Stimulated activated CD8-positive, alpha-beta memory T cell treated with anti-CD3 and anti-CD28 coated beads, Interleukin-15, amount 100 ng/mL, for 24 hours (primary cell): ENCODE data around the gene APCDD1.

Experiments used
- DNase-seq: peaks from one replicate; pipeline ENCODE4 v3.0.0-alpha.2; 2020; ENCODE audit warnings: low read depth

Gene APCDD1

DNA sequence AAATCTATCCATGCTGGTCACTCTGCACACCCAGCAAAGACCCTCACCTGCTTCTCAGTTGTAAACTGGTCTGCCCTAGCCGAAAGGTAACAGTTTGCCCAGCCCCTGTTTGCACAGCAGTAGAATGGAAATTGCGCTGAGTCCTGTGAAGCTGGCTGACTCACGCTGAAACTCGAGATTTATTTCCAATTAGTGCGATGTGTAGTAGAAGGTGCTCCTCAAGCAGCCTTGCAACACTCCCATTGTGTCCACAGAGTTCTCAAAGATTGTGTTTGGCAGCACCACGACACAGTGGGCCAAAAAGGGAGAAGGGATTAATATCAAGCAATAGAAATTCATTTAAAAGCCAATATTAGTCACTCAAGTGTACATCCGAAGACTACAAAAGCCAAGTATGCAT lies 21.7 kb upstream of the APCDD1 start:
- DNase-seq = no peak

DNA sequence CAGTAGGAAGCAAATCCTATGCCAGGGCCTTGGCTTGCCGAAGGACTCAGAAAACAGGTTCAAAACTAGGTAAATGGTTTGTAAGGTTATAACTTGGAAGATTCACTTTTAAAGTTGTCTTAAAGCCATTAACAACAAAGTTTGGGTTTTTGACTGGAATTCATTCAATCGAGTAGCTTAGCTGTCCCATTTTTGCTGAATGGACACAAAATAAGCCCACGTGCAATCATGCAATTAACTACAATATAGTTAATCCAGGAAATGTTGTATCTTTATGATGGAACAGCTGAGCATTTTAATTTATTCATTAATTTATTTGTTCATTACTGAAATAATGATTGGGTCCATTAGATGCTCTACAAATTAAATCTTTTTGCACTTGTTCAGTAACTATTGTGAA lies 18.3 kb upstream of the APCDD1 start:
- no peak for DNase-seq

DNA sequence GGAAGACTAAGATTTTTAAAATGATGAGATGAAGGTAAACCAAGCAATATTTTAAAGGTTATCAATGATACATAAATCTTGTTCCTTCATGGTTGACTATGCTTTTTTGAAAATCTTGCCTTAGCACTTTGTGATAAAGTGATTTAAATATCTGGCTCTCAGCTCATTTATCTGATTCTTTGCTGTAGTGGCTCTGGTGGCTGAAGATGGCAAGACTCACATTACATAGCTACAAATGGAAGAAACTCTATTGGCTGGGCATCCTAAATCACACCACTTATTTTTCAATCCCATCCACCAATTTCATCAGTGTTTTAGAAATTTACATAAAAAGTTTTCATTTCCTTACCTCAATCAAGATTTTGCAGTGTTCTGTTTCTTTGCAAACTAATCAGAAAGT lies 16.6 kb upstream of the APCDD1 start:
- DNase-seq = no peak

- DNase-seq = no peak
Measured at GRCh38 chr18:10439898-10440297, 14.5 kb upstream of the APCDD1 start.

GRCh38 chr18:10440884-10441283 lies 13.6 kb upstream of the APCDD1 start:
- DNase-seq = no peak

DNA sequence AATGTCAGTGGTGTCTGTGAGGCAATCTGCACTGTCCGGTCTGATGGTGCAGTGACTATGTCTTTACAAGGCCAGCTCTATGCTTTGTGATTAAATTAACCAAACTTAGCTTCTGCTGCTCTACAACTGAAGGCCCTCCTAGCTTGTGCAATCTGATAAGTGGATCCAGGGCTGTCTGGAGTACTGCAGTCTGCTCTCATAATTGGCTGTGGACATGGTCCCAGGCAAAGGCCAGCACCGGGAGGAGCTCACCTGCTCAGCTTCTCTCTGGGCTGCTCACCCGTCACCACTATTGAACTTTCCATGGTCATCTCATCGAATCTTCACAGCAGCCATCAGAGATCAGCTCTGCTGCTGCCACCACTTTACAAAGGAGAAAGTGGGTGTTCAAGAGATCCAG lies 13.0 kb upstream of the APCDD1 start:
- DNase-seq = no peak

DNA sequence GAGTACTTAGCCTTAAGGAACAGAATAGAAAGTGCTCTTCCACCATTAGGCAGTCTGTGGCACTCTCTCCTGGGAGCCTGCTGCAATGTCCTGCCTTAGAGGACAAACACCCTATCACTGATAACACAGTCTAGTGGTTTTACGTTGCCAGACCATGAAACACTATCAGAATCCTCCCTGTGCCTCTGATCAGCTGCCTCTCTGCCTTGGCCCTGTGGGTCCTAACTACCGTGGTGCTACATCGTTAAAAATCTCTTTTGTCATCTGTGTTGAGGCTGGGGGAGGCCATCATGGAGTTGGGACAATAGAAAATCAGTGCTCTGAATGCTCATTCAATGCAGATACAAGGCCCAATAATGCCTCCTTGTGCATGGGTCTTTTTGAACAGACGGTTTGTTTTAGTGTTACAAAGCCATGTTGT lies 11.9 kb upstream of the APCDD1 start:
- no peak for DNase-seq

DNA sequence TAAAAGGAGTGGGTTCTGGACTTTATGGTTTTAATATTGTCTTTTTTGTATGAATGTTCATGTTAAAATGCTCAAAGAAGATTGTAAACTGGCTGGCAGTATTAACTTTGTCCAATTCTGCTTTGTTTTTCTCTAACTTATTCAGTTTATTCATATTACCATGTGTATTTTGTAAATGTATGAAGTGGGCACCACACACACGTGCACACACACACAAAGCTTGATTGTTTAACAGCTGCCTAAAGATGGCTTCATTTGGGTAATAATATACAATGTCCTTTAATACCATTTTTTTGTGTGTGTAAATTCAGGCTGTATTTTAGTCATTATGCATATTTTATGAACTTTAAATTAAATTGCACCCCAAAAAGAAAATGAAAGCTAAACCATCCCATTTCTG lies 11.4 kb upstream of the APCDD1 start:
- DNase-seq = no peak

DNA sequence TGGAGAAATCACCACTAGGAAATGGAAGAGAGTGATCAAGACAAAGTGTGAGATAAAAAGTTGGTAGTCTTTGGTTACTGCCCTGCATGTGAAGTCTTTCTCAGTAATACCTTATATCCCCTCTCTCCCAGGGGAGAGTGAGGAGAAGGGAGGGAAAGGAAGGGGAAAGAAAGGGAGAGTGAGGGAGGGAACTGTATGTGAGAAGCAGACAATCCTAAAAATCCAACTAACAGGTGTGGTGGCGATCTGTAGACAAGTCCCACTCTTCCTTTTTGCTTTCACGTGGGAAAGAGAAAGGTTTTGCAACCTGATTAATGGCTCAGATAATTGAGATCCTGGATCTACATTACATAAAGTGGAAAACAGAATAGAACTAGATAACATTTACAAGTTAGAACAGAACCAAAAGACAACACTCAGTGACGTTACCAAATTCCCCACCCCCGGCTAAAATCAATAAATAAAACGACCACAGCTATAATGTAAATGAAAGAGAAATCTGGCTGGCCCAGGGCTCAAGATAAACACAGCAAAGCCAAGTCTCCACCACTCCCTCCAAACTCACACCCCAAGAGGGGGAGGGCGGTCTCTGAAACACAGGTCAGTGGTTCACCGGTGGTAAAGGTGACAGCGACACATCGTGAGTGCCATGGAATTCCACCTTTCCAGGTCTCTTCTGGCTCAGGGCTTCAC lies 10.0 kb upstream of the APCDD1 start:
- no peak for DNase-seq

DNA sequence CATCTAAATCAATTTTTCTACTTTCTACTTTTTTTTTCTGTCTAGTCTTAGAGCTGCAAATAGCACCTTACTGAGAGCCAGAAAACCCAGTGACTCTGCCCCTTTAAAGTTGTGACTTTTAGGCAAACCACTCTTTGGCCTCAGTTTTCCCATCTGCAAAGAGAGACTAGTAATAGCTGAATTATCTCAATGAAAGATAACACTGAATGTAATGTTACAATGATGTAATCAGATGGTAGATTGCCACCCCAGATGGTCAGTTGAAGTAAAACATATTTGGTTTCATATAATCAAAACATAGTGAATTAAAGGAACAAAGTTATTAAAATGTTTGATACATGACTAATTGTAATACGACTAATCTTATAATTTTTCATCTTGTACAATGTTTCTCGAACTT lies 5.0 kb upstream of the APCDD1 start:
- no peak for DNase-seq

DNA sequence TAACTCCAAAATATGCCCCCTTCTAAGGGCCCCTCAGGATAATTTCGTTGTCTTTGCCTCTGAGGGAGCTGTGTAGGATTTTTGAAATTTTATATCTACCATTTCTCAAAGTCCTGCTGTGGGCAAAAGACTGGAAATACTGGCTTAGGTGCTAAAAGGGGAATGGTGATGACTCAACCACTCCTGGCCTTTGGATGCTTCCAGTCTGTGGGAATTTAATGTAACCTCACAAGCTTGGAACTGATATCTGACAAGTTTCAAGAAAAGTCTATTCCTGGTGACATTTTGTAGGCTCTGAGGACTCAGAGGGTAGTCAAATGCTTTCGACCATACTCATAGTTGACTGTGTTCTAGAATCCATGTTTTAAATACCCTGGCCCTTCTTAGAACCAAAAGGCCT lies 3.4 kb upstream of the APCDD1 start:
- no peak for DNase-seq

DNA sequence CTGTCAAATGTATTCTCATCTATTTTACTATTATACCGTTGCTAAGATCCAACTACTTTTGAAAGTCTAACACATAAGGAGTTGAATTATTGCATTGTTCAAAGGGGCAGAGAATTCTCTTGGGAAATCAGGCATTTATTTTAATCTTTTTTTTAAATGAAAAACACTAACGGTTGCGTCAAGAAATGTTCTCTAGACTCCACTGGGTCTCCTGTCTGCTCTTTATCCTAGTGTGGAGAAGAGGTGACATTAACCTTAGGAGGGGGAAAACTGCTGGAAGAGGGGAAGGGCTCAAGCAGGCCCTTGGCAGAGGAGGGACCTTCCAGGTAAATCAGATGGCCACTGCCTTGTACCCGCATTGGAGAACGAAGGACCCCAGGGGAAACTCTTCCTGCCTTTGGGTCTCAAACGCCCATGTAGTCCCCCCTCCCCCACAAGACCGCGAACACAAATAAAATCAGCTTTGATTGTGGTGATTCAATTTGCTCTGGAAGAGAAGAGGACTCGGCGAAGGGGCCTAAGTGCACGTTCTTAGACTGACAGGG lies 1.1 kb upstream of the APCDD1 start:
- no peak for DNase-seq

GRCh38 chr18:10454681-10455557 lies 484 bp downstream of the APCDD1 start:
- no peak for DNase-seq

DNA sequence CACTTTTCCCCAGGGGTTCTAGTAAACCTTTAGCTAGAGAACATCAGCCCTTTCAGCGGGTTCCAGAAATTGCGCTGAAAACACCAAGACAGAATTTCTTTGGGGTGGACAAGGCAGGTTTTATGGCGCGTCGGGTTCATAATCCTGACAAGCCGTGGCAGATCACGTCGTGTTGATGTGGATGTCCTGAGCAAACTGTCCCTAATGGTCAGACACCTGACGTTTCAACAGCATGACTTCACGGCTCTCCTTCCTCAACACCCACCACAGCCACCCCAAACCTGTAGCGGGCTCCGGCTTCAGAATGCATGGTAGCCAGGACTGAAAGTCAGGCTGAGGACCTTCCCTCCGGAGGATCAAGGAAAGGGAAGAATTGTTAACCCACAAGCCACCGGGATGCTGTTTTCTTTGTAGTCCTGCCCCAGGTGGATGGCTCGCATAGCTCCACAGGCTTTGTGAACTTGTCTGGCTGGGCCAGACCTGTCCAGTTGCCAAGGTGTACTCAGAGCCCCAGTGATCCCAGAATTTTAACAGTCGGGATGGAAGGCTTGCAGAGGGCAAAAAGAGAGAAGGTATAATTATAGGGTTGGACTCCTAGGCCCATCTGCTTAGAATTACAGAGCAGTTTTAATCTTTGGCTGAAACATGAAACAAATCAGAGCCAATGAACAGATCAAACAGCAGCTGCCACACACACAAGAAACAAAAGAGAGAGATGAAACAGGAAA lies 1.5 kb downstream of the APCDD1 start:
- no peak for DNase-seq

GRCh38 chr18:10456718-10457117 lies 2.3 kb downstream of the APCDD1 start:
- no peak for DNase-seq

- DNase-seq = no peak
Measured at GRCh38 chr18:10457128-10457527, 2.7 kb downstream of the APCDD1 start.

GRCh38 chr18:10457767-10458166 lies 3.3 kb downstream of the APCDD1 start:
- no peak for DNase-seq

GRCh38 chr18:10458691-10459090 lies 4.3 kb downstream of the APCDD1 start:
- no peak for DNase-seq

- no peak for DNase-seq
Measured at GRCh38 chr18:10459587-10459986, 5.2 kb downstream of the APCDD1 start.

GRCh38 chr18:10460414-10461018 lies 6.1 kb downstream of the APCDD1 start:
- DNase-seq = no peak

DNA sequence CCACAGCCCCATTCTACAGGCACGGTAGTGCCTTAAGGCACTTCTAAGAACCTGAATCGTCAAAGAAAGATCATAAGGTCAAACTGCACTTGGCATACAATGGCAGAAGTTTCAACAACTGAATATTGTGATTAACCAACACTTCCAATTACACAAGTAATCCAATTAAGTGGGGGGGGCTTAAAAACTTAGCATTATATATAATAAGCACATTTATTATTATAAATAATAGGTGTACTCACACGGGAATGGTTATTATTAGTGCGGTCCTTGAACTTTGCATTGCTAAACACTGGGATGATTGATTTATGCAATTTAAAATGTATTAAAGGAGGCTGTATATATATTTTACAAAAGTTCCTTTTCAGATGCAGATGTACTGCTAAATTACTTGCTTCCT lies 7.6 kb downstream of the APCDD1 start:
- no peak for DNase-seq

DNA sequence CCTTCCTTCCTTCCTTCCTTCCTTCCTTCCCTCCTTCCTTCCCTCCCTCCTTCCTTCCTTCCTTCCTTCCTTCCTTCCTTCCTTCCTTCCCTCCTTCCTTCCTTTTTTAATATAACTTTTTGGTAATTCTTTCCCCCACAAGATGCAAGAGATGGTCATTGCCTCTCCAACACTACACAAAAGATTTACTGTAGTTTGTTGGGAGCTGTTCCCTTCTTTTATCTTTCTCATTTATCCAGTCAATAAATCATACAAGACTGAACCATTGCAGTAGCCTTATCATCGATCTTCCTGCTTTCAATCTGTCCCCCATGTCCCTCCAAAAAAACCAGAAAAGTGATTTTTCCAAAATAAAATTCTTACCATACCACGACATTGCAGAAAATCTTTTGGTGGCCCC lies 8.2 kb downstream of the APCDD1 start:
- no peak for DNase-seq
